ENCODE results near the gene CSNK2A1.
A peak's percentile ranks its signal among the peaks of the same experiment; 100 is the strongest.

Gene CSNK2A1

DNA sequence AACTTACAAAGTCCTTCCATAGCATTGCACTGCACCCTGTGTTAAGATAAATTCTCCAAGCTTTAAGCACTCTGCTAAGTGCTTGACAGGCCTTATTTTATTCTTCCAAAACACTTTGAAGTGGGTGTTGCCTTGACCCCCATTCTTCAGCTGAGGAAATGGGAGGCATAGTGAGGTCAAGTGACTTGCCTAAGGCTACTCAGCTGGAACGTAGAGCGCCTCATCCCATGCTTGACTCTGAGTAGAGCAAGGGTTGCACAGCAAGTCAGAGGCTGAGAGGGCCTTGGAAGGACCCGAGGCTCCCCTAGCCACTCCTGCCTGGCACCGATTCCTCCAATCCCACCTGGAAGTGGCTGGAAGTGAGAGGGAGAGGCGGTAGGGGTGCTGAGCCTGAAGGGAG is 19.6 kb upstream of the CSNK2A1 start:
- no peak for DNase-seq (ENCODE audit: low read depth)

DNA sequence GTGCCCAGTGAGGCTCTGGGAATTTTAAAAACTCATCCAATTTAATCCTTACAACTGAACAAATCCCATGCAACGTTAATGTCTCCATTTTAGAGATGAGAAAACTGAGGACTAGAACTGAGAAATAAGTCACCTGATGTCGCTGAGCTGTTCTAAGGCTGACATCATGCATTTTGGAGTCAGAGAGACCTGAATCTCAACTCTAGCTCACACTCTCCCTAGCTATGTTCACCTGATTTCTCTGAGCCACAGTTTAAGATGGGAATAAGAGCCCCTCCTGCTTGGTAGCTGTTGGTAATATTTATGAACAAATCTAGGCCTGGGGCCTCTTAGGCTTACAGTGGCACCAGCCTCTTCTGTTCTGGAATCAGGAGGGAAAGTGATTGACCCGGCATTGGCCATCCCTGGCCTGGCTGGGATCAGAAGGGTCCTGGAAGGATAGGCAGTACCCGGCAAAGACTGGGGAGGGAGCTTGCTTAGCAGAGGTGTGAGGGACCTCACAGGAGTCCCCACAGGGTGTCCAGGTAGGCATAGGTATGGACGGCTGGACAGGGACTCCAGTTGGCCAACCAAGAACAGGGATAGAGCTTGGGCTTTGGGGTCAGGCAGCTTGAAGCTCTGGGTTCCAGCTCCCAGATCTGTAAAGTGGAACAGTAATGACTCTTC is 18.8 kb upstream of the CSNK2A1 start:
- DNase-seq (ENCODE audit: low read depth) = no peak

DNA sequence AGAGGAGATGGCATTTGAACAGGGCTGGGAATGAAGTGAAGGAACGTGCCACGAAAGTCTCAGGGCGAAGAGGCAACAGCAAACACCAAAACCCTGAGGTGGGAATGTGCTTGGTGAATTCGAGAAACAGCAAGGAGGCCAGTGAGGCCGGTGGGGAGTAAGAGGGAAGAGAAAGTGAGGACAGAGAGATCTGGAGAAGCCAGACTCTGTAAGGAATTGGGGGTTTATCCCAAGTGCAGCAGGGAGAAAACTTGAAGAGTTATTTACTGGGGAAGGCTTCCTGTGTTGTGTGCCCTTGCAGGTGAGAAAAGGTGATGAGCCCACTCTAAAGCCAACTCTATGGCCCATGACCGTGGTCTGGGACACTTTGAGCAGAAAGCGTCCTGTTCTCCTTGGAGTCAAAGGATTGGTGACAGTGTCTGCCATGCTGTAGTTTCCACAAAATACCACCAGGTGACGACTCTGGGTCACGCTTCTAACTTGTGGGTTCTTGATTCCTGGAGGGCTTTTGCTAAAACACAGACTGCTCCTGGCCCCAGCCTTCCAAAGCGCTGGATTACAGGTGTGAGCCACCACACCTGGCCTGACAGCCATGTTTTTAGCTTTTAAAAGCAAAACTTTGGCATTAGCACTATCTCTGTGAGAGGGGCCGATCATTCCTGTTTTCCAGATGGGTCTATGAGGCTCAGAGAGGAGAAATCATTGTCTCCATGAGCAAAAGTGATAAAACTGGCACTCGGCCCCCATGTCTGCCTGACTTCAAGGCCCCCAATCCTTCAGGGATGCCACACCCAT is 18.0 kb upstream of the CSNK2A1 start:
- peak; percentile 19 for DNase-seq (ENCODE audit: low read depth)

DNA sequence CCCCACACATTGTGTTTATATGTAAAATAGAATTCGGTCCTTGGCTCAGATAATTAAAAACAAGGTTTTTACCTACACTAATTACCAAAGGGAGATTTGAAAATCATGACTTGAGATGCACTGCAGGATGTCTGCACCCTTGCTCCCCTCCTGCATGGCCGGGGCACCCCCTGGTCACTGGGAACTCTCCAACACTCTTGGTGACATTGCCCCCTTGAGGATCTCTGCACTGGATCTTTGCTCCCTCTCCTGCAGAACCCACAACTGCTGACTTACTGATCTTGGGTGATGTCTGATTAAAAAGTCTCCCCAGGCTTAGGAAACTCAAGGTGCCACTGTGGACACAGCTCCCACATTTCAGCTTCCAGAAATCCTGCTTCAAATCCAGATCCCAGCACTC is 17.1 kb upstream of the CSNK2A1 start:
- no peak for DNase-seq (ENCODE audit: low read depth)

DNA sequence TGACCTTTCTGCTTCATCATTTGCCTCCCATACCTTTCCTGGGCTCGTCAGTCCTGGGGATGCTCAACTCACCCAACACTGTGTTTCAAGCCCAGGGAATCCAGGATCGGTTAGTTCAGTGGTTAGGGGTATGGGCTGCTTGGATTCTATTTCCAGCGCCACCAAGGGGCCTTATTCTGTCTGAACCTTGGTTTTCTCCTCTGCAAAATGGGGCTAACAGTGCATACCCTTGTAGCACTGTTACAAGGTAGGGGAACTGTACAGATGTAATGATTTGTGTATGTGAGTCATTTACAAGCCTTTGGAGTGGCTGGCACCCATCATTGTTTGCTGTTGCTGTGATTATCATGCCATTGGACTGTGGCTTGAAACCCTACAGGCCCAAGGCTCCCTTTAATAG is 14.5 kb upstream of the CSNK2A1 start:
- no peak for DNase-seq (ENCODE audit: low read depth)

DNA sequence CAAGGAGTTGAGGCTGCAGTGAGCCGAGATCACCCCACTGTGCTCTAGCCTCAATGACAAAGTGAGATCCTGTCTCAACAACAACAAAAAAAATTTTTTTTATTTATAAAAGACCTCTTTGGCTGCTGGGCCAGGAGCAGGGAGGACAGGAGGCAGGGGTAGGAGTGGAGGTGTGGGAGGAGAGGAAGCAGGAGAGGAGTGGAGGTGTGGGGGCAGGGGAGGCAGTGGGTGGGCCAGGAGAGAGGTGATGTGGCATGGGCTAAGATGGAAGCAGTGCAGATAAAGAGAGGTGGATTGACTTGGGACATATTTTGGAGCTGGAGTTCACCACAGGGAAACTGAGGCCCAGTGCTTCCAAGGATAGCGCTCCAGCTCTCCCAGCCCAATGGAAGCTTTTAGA is 13.4 kb upstream of the CSNK2A1 start:
- DNase-seq (ENCODE audit: low read depth) = no peak

DNA sequence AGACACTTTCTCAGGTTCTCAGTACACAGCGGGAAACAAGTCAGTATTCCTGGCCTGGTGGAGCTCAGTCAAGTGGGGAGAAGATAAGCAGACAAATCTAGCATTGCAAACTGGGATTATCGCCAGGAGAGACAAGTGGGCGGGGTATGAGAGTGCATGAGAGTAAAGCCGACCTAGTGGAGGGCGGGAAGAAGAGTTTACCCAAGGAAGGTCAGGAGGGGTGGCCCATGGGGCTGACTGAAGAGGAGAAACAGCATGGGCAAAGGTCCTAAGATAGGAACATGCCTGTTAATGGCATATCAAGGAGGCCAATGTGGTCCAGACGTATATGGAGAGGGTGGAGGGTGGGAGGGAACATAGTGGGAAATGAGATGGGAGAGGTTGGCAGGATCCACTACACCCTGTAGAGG is 12.4 kb upstream of the CSNK2A1 start:
- DNase-seq (ENCODE audit: low read depth) = no peak

DNA sequence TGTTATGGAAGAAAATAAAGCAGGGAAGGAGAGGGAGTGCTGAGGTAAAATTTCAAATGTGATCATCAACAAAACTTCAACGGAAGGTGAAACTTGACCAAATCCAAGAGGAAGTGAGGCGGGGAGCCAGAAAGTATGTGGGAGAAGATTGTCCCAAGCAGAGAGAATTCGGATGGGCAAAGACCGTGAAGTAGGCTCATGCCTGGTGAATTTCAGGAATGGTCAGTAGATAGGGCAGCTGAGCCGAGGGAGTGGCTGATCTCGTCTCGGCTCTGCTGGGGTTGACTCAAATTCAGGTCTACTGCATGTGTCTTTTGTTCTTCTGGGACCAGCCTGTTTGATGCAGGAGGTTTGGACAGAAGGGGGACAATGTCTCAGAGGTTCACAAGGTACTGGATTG is 7.0 kb upstream of the CSNK2A1 start:
- DNase-seq (ENCODE audit: low read depth) = no peak

DNA sequence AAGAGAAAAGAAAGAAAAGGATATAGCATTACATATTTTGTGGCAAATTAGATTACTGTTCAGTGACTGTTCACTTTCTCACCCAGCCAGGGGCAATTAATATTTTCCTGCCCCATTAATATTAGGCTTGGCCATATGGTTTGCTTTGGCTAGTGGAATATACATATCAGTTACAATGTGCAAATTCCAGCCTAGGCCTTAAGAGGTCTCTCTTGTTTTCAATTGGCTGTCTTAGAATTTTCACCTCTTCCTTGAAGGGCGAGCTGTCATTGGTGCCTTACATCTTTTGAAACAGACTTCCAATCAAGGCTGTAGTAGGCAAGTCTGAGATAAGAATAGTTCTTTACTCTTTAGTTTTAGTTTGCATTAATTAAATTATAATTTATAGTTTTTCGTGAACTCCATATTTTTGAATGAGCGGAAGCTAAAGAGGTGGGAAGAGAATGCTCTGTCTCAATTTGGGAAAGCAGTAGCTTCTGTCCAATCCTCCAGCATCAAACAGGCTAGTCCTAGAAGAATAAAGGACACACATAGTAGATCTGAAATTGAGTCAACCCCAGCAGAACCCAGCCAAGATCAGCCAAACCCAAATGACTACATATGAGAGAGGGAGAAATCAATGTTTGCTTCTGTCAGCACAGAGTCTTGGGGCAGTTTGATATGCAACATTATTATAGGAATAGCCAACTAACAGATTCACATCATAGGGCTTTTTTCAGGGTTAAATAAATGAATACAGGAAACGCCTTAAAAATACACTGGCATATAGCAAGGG is 6.3 kb upstream of the CSNK2A1 start:
- DNase-seq (ENCODE audit: low read depth) = no peak

DNA sequence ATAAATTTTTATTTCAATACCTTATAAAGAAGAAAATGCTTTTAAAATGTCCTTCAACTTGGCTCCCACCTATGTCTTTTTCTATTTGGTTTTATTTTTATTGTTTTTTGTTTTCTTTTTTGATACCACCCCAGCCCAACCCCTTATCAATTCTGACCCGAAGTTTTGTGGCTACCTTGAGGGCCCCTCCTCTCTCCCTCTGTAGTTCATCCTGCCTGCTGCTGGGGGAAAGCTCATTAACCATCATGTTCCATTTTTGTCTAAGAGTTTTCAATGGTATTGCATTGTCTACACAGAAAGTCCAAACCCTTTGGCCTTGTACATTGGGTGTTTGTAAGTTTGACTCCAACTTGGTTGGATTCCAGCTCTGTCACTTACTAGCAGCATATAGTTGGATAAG is 5.3 kb upstream of the CSNK2A1 start:
- no peak for DNase-seq (ENCODE audit: low read depth)

DNA sequence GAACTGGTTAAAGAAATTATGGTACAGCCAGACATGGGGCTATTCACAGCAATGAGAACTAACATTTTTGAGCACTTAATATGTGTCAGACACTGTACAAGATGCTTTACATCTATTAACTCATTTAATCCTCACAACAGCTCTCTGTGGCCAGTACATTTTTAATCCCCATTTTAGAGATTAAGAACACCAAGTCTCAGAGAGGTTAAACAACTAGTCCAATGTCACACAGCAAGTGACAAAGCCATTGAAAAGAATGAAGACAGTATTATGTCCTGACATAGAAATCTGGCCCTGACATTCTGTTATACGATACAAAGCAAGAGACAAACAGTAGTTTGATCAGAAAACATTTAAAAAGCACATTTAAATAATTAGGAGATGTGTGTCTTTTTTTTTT is 3.8 kb upstream of the CSNK2A1 start:
- DNase-seq (ENCODE audit: low read depth) = no peak

DNA sequence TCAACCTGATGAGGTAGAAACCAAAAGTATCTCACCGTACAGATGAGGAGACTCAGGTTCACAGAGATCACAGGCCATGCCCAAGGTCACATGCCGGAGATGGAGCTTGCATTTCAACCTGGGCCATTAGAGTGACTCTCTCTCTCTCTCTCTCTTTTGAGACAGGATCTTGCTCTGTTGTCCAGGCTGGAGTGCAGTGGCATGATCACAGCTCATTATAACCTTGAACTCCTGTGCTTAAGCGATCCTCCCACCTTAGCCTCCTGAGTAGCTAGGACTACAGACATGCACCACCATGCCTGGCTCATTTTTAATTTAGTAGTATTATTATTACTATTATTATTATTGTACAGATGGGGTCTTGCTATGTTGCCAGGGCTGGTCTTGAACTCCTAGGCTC is 2.8 kb upstream of the CSNK2A1 start:
- no peak for DNase-seq (ENCODE audit: low read depth)

DNA sequence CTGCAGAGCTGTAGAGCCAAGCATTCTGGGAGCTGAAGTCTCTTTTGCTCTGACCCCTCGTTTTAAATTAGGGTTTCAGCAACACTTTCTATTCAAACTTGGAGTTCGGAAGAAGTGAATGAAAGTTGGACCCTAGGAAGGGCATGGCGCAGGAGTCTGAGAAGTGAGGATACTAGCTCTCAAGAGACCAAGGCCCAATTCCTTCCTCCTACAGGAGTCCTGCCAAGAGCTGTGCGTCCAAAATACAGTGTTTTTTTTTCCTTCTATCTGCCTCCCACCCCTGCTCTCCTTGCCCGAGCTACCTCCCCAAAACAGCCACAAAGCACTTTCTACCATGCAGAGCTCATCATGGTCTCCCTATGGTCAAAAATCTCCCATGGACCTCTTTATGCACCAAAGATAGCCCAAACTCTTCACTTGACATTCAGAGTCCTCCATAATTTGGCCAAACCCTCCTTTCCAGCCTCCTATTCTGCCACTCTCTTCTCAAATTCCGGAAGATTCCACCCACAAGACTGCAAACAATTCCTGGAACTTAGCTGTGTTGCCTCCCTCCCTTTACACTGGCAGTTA is 649 bp upstream of the CSNK2A1 start:
- DNase-seq (ENCODE audit: low read depth) = no peak

DNA sequence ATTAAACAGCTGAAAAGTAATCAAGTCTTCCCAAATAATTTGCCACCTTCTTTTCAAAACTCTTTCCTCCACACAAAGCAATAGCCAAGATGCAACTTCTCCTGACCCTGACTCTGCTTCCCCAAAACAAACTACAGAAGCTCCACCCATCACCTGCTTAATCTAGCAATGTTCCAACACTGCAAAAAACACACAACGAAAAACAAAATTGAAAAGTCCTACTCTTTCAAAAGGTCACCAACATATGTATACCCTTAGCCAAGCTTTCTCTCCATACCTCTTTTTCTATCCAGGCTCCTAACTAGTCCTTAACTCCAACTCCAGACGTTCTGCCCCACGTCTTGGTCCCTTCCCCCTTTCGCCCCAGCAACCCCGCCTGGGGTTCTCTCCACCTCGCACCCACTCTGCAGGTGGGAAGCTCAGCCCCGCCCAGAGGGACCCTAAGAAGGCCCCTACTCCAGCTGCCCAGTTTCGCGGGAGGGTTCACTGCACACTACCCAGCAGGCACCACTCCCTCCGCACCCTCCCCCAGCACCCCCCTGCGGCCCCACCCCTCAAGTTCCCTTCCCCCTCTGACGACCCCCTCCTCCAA is 717 bp downstream of the CSNK2A1 start:
- DNase-seq (ENCODE audit: low read depth) = peak; percentile 2

DNA sequence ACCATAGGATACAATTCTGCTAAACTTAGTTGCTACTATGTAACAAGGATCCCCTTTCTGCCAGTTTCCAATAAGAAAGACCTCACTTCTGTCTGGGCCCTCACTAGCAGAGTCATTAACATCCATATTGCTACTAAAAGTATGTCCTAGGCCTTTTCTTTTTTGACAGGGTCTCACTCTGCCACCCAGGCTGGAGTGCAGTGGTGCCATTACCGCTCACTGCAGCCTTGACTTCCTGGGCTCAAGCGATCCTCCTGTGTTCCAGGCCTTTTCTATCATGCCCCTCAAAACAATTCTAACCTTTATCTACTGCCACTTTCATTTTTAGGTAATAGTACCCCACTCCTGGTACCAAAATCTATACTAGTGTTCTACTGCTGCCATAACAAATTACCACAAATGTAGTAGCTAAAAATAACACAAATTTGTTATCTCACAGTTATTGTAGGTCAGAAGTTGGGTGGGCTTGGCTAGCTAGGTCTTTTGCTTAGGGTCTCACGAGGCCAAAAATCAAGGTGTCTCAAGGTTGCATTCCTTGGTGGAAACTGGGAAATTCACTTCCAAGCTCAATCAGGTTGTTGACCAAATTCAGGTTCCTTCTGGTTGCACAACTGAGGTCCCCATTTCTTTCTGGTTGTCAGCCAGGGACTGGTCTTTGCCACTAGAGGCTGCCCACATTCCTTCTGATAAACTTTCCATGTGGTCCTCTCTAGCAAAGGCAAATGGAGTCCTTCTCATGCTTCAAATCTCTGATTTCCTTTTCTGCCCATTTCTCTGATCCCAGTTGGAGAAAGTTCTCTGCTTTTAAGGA is 3.0 kb downstream of the CSNK2A1 start:
- DNase-seq (ENCODE audit: low read depth) = no peak

DNA sequence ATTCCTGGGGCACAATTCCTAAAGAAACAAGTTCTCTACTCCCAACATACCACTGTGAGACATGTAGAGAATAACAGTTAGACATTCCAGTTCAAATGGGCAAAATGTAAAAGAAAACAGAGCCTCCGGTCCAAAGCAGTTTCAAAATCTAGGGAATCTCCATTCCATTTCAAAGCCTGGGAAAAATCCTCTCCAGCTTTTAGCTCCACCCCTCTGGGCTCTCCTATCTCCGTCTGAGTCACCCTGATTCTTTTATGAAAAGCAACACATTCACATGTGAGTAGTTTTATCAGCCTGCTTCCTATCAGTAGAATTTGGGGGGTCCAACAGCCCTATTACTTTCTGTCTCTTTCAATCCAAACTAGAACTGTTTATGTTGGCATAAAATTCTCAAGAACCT is 3.7 kb downstream of the CSNK2A1 start:
- DNase-seq (ENCODE audit: low read depth) = no peak

DNA sequence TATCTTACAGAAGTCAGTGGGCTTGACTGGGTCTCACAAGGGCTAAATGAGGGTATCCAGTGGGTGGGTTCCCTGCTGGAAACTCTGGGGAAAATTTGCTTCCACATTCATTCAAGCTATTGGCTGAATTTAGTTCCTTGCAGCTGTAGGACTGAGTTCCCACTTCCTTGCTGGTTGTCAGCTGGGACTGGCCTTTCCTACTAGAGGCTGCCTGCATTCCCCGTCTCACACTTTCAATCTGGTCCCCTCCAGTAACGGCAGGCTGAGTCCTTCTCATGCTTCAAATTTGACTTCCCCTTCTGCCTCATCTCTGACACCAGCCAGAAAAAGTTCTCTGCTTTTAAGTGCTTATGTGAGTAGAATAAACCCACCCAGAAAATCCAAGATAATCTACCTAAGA is 4.4 kb downstream of the CSNK2A1 start:
- no peak for DNase-seq (ENCODE audit: low read depth)

DNA sequence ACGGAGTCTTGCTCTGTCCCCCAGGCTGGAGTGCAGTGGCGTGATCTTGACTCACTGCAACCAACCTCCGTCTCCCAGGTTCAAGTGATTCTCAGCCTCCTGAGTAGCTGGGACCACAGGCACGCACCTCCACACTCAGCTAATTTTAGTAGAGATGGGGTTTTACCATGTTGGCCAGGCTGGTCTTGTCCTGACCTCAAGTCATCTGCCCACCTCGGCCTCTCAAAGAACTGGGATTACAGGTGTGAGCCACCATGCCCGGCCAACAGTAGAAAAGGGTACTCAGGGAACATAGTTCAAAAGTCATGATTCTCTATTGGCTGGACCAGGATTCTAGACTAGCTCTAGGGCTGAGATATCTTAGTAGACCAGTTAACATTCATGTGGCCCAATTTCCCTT is 5.6 kb downstream of the CSNK2A1 start:
- DNase-seq (ENCODE audit: low read depth) = no peak

DNA sequence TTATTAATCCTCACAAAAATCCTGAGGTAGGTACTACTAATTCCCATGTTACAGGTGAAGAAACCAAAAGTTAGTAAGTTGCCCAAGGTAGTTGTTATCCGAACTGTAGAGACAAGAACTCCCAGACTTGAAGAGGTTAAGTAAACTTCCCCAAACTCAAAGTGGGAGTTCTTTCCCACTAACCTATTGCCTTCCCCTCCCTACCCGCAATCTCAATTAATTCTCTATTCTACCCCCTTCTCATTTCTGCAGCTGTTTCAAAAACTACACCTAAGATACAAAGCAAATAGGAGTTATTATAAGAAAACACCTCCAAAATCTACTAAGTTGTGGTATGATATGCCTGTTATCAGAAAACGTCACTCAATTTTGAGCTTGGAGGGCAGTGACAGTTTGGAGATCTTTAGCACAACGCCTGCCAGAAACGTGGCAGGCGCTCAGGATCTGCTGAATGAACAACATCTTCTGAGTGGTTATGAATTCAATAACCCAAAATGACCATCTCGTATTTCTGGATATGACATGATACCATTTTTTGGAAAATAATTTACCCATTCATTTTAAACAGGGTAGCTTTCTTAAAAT is 7.1 kb downstream of the CSNK2A1 start:
- DNase-seq (ENCODE audit: low read depth) = no peak

DNA sequence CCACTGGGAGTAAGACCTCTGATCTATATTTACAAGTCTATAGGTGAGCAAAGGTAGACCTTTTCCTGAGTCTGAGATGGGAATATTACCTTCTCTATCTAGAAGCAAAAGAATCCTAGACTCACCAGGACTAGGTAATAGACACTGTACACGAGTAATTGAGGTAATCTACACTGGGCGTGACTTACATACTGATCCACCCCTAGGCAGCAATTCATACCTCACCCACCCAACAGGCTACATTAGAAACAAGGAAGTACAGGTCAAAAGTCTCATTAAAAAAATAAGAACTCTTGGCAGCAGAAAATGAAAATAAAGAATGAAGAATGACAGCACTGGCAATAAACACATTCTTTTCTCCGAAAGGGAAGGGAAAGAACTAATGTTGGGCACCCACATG is 7.6 kb downstream of the CSNK2A1 start:
- DNase-seq (ENCODE audit: low read depth) = no peak

DNA sequence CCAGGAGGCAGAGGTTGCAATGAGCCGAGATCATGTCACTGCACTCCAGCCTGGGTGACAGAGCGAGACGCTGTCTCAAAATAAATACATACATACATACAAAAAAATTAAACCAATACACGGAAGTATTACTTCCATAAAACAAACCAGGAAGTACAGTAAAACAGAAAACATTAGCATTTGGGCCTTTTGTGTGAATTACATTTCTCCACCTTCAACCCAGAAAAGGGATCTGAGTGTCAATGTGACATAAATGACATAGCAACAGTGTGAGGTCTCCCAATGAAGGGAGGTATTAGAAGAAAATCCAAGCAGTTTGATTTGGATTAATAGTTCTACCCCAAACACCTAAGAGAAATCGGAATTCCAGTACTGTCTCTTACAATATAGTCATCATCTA is 10.1 kb downstream of the CSNK2A1 start:
- no peak for DNase-seq (ENCODE audit: low read depth)
